SW480 (cell line): Measurements from ENCODE around the gene CIZ1.
A peak's percentile ranks its signal among the peaks of the same experiment; 100 is the strongest.
"Not testable (repeated sequence)": the region's sequence is repeated elsewhere in the genome, so short reads cannot be mapped to it uniquely, and the experiment has no call there.

ENCODE experiments used
- DNase-seq: peaks from one replicate; pipeline ENCODE4 v3.0.0-alpha.2; 2016; ENCODE audit warnings: low spot score

Gene CIZ1, protein sequence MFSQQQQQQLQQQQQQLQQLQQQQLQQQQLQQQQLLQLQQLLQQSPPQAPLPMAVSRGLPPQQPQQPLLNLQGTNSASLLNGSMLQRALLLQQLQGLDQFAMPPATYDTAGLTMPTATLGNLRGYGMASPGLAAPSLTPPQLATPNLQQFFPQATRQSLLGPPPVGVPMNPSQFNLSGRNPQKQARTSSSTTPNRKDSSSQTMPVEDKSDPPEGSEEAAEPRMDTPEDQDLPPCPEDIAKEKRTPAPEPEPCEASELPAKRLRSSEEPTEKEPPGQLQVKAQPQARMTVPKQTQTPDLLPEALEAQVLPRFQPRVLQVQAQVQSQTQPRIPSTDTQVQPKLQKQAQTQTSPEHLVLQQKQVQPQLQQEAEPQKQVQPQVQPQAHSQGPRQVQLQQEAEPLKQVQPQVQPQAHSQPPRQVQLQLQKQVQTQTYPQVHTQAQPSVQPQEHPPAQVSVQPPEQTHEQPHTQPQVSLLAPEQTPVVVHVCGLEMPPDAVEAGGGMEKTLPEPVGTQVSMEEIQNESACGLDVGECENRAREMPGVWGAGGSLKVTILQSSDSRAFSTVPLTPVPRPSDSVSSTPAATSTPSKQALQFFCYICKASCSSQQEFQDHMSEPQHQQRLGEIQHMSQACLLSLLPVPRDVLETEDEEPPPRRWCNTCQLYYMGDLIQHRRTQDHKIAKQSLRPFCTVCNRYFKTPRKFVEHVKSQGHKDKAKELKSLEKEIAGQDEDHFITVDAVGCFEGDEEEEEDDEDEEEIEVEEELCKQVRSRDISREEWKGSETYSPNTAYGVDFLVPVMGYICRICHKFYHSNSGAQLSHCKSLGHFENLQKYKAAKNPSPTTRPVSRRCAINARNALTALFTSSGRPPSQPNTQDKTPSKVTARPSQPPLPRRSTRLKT

GRCh38 chr9:128191406-128192046 is at the start of gene CIZ1:
TSS of gene CIZ1 (minus strand) at chr9:128191572. CDS start at chr9:128190857, 715 bp downstream.
- peak; percentile 72 for DNase-seq

DNA sequence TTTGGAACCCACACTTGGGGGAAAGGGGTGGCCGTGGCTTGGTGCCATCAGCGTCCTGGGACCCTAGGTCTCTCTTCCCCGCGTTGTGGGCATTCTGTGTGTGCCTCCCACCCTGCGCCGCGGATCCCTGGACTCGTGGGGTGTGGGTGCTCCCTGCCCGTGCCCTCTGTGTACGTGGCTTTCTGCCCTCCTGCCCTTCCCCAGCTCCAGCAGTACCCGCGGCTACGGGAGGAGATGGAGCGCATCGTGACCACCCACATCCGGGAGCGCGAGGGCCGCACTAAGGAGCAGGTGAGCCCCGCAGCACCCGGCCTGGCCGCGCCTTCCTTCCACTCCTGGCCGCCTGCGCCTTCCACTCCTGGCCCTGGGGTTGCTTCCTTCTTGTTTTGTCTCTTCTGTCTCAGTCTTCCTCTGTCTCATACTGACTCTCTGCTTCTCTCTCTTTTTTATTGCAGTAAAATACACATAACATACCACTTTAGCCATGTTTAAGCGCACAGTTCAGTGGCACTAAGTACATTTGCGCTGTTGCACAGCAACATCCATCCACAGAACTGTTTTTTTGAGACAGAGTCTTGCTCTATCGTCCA is 42.5 kb upstream of the CIZ1 start:
- DNase-seq = no peak

DNA sequence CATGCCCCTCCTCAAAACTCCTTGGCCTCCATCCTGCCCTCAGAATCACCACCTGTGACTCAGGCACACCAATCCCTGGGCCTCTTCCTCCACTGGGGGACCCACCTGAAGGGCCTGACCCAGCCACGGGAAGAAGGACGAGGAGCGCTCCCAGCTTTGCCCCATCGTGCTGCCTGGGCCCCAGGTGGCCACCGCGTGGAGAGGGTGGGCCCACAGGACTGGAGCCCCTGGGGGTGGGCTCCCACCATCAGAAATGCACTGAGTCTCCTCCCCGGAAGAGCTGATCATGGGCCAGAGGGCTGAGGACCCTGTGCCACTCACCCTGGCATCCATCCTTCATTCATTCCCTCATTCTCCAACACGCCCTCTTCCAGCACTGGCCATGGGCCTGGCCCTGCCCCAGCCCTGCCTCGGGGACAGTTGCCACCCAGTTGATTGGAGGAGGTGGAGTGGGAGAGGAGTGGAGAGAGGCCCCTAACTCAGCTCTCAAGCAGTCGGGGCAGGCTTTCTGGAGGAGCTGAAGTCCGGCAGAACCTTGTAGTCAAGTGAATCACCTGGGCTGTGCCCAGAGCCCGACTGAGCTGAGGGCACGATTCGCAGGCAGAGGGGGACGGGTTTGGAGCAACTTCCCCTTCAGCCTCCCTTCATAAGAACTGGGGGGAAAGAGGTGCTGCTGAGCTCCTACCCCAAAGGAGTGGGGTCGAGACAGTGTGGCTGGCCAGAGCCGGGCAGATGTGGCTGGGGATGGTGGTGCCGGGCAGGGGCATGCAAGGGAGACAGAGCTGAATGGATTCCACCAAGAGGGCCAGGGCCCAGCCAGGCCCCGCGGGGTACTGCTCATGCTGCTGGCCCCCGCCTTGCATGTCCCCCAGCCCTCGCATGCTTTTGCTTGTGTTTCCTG is 41.4 kb upstream of the CIZ1 start:
- DNase-seq = no peak

GRCh38 chr9:128231638-128232527 is 40.5 kb upstream of the CIZ1 start:
- no peak for DNase-seq

GRCh38 chr9:128230897-128231296 is 39.5 kb upstream of the CIZ1 start:
- not testable (repeated sequence) for DNase-seq

DNA sequence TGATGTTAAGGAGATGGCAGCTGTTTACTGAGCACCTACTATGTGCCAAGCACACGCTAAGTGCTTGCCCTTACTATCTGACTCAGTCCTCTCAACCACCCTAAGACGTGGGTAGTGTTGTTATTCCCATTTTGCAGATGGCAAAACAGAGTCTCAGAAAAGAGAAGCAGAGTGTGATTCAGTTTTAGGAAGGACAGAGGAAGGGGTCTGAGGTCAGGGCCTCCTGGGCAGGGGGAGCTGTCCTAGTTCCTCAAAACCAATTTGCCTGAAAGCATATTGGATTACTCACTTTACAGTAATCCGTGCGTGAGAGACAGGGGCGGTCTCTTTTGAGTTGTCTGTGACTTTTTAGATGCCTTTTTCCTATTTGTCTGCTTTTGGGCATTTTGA is 35.0 kb upstream of the CIZ1 start:
- no peak for DNase-seq

DNA sequence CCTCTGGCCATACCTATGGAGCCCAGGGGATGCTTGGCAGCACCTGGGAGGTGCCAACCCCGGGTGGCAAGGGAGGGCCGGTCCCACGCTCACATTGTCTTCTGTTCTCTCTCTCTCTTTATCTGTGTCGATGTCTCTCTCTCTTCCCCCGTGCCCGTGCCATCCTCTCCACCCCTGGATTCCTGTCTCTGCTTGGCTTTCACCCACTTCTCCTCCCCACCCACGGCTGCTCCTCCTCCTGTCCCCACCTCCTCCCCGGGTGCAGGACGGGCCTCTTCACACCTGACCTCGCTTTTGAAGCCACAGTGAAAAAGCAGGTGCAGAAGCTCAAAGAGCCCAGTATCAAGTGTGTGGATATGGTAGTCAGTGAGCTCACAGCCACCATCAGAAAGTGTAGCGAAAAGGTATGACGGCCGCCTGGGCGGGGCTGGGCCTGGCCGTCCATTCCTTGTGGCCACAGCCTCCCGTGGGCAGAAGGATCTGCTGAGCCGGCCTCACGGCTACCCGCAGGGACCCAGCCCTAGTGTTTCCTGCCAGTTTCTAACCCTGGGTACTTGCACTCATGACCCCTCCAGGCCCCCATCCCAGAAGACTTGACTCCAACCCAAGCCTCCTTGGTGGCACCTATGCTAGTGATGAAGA is 34.5 kb upstream of the CIZ1 start:
- DNase-seq = peak; percentile 49

- no peak for DNase-seq
Measured at GRCh38 chr9:128224877-128225276, 33.5 kb upstream of the CIZ1 start.

DNA sequence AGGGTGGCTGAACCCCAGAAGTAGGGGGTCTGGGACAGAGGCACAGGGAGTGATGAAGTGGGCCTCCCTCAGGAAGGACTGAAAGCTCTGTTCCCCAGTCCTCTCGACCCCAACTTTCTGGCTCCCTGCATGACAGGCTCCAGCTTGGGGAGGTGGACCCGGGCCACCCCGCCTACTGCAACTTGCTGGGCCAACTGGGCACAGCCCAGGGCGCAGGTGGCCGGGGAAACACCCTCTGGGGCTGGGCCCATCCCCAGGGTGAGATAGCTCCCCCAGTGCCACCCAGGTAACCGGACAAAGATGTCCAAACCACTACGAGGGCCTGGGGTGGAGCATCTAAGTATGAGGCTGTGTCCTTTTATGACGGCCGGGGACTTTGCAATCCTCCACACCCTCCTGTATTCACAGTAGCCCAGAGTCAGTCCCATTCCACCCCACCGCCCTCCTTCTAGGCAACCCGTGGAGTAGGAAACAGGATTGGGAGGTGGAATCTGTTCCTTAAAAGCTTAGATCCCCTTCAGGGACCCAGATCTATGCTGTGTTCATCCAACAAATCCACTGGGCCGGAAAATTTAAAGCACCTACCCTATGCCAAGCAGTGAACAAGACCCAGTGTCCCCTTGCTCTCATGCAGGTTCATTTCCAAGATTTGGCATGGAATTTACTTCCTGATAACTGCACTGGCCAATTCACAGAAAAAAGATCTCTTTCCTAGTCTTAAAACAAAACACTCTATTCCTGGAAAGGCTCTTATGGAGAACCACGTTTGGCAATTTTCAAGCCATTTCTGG is 31.7 kb upstream of the CIZ1 start:
- no peak for DNase-seq

GRCh38 chr9:128222026-128222425 is 30.7 kb upstream of the CIZ1 start:
- DNase-seq = no peak

GRCh38 chr9:128219831-128220230 is 28.5 kb upstream of the CIZ1 start:
- no peak for DNase-seq

- peak; percentile 75 for DNase-seq
Measured at GRCh38 chr9:128218518-128219389, 27.4 kb upstream of the CIZ1 start.

DNA sequence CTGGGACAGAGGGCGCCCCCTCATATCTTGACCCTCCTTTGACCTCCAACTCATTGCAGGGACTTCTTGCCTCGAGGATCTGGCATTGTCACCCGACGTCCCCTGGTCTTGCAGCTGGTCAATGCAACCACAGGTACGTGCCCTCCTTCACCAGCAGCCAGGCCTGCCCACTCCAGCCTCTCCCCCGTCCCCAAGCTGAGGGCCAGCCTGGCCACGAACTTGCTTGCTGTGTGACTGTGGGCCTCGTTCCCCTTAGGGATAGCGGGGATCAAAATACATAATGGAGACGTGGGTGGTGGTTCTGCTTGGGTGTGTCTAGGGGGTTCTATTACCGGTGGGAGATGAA is 26.8 kb upstream of the CIZ1 start:
- no peak for DNase-seq

DNA sequence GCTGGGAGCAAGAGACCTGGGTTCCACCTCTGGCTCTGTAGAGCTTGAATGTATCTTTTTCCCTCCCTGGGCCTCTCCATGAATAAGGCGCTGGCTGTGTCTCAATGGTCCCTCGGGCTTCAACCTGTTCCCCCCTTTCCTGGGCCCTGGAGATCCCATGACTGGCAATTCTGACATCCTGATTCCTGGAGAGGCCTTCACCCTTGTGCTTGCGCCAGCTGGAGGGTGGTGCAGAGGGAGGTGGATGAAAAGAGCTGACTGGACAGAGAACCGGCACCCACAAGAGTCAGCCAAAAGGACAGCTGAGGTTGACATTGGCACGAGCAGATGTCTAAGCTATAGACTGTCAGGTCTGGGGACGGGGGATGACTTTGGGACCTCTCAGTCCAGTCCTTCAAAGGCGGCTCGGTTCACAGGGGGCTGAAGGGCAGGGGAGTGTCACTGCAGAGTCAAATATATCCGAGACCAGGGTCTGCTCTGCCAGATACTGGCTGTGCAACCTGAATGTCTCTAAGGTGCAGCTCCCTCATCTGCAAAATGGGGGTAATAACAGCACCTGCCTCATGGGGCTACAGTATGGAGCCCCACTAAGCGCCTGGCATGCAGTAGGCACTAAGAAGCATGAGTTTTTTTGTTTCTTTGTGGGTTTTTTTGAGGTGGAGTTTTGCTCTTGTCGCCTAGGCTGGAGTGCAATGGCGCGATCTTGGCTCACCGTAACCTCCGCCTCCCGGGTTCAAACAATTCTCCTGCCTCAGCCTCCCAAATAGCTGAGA is 25.6 kb upstream of the CIZ1 start:
- DNase-seq = no peak

DNA sequence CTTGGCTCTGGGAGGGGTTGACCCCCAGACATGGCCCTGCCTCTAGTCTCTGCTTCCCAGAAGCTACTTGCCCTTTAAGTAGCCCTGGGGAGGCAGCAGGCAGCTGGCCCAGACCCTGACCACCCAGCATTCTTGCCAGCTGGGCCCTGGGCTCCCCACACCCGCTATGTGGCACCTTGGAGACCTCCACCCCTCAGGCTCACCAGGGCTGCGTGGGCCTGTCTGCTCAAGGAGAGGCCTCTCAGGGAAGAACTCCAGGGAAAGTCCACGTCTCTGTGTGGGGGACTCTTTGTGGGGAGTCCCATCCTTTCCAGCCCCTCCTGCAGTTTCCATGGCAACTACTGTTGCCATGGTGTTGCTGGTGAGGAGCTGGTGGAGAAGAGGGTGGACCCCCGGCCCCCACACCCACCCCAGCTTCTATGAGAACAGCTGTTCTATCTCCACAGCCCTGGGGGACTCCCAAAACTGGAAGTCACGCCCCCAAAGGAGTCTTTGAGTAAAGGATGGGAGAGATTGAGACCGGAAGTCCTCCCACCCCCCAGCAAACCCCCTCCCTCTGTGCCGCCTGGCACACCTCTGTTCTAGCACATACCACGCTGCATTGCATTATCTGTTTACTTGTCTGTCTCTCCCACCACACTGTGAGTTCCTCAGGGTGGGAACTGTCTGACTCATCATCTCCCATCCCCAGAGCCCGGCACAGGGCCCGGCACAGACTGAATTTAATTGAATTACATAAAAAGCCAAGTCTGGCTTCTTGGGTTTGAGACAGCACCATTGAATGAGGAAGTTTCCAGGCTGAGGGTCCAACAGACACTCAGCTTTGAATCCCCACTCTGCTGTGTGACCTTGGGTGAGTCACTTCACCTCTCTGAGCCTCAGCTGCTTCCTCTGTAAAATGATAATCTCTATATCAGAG is 24.4 kb upstream of the CIZ1 start:
- DNase-seq = no peak
